NCI-H1105 (cell line): ENCODE results near the gene KCNIP4.

Experiments used
- DNase-seq: peaks from one replicate; lab custom pipeline; 2025; lab: John Stamatoyannopoulos, UW

Gene KCNIP4

GRCh38 chr4:20954541-20954940 lies 994.0 kb downstream of the KCNIP4 start:
- no peak for DNase-seq

- no peak for DNase-seq
Measured at GRCh38 chr4:20944961-20945360, 1003.6 kb downstream of the KCNIP4 start.

GRCh38 chr4:20944451-20944850 lies 1004.1 kb downstream of the KCNIP4 start:
- peak; percentile 4 for DNase-seq

DNA sequence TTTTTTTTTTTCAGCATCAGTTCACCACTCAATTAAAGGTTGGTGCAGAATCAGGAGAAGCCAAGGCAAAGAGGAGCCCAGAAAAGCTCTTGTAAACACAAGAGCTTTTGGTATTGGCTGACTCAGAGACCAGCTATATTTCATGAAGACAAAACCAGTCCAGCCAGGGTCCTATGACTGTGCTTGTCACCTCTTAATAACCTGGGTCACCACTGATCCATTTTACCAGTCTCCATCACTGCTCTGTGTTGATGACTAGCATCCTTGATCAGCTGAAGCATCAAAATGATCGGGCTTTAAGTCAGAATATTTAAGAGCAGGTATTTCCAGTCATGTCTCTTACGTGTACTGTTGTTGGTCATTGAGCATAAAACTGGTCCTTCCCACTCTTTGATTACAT lies 1010.4 kb downstream of the KCNIP4 start:
- no peak for DNase-seq

DNA sequence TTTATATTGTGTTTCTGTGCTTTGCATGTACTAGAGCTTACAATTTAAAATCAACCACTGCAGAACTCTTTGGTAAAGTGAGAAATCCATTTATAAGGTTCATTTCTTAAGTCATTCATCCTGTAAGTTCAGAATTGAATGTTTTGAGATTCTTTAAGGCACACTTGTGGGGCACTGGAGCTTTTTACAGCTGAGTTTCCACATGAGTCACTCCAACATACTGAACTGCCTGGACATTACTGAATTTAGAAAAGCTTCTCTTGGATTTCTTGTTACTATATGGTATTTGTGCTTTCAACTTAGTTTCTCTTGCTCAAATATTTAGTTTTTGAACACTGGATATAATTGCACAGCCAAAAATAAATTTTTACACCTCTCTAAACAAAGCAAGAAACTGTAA lies 1022.0 kb downstream of the KCNIP4 start:
- DNase-seq: no peak

DNA sequence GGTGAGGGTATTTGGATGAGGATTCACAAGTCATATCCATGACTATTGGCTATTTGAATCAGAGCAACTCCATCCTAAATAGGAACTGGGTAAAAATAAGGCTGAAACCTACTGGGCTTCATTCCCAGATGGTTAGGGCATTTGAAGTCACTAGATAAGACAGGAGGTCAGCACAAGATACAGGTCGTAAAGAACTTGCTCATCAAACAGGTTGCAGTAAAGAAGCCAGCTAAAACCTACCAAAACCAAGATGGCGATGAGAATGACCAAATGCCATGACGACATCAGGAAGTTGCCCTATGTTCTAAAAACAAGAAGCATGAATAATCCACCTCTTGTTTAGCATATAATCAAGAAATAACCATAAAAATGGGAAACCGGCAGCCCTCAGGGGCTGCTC lies 1023.4 kb downstream of the KCNIP4 start:
- DNase-seq: no peak

GRCh38 chr4:20922962-20923361 lies 1025.6 kb downstream of the KCNIP4 start:
- no peak for DNase-seq

DNA sequence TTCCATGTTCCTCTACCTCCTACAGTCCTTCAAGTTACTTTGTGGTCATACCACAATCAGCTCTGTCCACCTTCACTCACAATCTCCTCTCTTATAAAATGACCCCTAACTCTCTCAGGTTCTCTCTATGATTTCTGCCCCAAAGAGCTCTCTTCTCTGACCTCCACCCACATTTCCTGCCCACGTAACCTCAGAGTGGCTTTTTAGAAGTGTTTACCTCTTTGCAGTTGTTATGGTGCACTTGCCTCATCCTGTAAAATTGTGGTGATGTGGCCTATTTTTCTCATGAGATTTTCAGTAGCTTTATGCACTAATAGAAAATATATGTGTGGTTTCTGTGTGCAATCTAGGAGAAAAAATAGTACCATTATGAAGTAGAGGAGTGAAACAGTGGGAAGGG lies 1032.5 kb downstream of the KCNIP4 start:
- no peak for DNase-seq

DNA sequence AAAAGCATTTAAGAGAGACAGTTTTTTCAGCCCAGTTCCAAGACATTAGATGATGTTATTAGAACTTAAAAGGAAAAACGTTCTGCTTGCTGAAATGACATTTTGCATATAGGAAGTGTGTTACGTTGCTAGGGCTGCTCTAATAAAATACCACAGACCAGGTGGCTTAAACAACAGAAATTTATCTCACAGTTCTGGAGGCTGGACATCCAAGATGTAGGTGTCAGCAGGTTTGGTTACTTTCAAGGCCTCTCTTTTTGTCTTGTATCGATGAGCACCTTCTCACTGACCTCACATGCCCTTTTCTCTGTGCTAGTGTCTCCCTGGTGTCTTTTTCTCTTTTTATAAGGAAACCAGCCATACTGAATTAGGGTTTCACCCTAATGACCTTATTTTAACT lies 1043.6 kb downstream of the KCNIP4 start:
- no peak for DNase-seq

DNA sequence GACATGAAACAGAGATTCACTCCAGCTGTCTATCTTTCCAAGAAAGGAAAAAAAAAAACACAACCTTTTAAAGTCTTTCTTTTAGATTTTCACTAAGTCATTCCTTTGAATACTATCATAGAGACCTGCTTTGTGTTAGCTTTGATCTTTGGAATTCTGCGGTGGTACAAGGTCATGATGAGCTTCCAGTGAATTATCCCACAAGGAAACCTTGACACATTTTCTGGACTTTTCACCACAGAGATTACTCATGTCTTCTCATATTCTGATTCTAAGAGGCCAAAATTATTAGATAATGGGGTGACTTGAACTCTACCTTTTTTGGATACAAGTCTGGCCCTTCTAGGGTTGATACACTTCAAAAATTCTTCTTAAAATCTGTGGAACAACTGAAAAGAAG lies 1046.7 kb downstream of the KCNIP4 start:
- DNase-seq: no peak

DNA sequence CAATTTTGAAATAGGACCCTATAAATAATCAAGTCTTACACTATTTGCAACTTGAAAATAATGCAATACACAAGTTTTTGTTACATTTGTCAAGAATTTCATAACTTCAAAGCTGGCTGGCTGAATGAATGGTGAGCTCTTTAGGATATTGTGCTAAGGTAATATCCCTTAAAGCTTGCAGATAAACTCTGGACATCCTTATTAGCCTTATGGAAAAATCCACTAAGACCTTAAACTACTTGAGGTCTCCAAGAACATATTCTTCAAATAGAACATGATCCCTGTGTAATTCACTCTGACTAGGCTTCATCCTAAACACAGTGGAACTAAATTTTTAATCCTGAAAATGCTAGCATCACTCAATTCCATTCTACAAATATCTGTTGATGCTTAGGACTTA lies 1049.0 kb downstream of the KCNIP4 start:
- DNase-seq: no peak

- no peak for DNase-seq
Measured at GRCh38 chr4:20895988-20896387, 1052.6 kb downstream of the KCNIP4 start.

- no peak for DNase-seq
Measured at GRCh38 chr4:20895208-20895607, 1053.4 kb downstream of the KCNIP4 start.

GRCh38 chr4:20890761-20891160 lies 1057.8 kb downstream of the KCNIP4 start:
- no peak for DNase-seq

- DNase-seq: no peak
Measured at GRCh38 chr4:20889901-20890300, 1058.7 kb downstream of the KCNIP4 start.

DNA sequence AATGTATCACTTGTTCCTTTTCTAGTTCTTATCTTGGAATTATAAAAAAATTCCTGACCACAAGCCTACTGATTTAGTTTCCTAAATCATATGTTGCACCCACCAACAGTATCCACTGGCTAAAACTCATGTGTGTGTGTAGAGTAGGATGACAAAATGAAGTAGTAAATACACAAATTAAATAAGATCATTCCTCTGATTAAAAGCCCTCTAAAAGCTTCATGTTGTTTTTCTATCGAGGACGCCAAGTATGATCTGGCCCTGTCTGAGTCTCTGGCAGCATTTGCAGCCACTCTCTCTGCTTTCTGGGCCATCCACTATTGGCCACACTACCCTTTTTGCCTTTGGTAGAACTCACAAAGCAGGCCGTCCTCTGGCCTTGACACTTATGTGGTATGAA lies 1064.9 kb downstream of the KCNIP4 start:
- no peak for DNase-seq

DNA sequence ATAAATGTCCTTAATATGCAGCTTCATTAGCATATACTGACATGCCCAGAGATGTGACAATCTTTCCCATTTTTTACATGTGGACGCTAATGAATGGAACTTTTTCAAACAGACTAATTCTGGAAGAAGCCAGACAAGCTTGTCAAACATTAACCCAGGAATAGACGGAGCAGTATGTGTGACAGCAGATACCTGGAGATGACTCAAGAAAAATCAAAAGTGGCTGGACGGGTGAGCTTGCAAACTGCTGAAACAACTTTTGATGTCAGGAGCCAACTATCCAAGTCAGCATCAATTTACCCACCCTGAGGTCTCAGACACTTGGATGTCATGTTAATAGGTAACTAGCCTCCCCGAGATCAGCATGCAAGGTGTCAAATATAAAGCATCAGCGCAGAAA lies 1065.3 kb downstream of the KCNIP4 start:
- no peak for DNase-seq

DNA sequence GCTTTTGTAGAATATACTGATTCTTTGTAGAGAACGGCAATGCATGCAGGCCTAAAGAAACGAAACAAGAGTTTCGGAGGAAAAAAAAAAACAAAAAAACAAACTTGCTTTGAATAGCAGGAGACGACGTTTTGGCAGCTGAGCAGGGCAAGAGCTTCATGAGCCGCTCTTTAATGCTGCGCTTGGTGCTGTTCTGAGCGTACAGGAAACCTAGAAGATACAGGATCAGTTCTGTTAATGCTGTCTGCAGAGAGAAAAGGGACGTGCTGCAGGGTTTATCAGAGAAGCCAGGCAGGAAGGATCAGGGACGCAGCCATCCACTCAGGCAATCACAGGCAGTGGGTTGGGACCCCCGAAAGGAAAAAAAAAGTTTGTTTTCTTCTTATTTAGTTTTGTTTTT lies 1066.1 kb downstream of the KCNIP4 start:
- DNase-seq: no peak

DNA sequence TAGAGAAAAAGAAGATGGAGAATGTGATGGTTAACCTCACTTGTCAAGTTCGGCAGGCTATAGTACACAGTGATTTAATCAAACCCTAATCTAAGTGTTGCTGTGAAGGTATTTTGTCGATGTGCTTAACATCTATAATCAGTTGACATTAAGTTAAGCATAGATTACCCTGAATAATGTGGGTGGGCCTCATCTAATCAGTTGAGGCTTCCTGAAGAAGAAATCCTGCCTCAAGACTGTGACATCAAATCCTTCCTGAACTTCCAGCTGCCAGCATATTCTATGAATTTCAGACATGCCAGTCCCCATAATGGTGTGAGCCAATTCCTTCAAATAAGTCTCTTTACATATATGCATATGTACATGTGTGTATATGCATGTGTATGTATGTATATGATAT lies 1066.9 kb downstream of the KCNIP4 start:
- DNase-seq: no peak

DNA sequence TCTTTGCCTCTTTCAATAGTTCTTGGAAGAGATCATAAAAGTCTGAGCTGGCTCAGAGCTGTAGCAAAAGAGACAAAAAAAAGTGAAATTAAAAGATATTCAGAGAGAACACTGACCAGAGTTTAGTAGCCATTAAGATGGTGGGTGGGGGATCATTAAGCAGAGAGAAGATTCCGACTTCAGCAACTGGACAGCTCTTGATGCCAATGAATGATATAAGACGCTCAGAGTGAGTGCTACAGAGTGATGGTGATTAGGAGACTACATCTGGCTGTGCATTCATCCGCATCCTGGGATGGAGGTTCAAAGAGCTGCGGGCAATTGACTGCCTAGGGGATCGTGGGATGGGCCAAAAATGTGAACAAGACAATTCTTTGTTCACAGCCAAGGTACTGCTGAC lies 1069.8 kb downstream of the KCNIP4 start:
- no peak for DNase-seq

DNA sequence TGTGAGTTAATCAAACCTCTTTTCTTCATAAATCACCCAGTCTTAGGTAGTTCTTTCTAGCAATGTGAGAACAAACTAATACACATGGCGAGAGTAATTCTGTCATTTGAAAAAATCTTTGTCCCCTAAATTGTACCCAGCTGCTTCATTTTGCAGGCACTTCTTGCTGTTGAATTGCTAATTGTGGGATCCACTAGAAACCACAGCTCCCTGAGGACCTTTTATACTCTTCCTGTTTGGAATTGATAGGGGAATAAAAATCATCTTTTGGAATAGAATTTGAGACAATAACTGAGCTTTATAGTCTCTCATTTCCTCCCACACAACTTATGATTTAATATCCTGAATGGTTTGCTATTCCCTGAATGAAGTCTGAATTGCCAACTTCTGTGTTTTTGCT lies 1078.1 kb downstream of the KCNIP4 start:
- DNase-seq: no peak

- DNase-seq: no peak
Measured at GRCh38 chr4:20868108-20868507, 1080.5 kb downstream of the KCNIP4 start.

GRCh38 chr4:20860878-20861277 lies 1087.7 kb downstream of the KCNIP4 start:
- no peak for DNase-seq

DNA sequence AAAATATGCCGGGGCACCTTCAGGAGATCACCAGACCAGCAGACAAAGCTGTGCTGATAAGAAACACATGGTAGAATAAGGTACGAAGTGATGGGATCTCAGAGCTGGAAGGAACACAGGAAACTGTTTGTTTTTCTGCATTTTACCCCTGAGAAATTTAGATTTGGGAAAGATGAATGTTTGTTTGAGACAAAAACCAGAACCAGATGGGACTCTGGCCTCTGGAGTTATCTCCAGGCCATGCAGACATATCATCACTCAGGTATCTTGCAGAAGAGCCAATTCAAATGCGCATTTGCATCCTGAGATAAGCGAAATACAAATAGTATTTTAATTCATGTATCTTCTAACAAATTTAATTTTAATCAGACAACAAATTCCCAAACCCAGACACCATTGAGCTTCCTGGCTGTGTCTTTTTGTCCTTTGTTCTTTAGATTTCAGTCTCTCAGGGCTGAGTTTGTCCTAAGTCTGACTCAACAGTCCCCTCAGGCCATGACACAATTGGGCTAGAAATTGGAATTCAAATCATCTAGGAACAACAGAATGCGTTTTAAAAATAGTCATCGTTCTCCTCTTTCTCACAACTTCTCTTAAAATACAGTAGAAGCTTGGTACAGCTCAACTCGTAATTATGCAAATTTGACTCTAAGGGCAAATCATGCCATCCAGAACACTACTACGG lies 1089.3 kb downstream of the KCNIP4 start:
- no peak for DNase-seq

DNA sequence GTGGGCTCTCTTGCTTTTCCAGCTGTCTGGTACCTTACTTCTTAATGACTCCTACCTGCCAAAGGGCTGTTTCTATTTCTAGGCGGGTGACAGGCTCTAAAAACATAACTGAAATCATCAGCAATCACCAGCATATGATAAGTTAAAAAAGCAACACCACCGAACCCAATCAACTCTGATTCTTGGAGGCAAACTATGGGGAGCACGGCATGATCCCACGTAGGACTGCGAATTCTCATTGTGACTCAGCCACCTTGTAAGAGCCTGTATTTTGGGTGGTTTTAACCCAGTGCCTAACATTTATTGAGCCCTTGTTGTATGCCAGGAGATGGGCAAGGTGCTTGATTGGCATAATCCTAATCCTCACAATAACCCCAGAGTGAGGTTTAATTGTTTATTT lies 1091.5 kb downstream of the KCNIP4 start:
- no peak for DNase-seq
